HG02852 (cell line): ENCODE data around the gene CAMK2G.
A peak's percentile ranks its signal among the peaks of the same experiment; 100 is the strongest.

Experiments
- ATAC-seq: cut with Tn5 transposase; IDR thresholded peaks from one replicate; pipeline ENCODE4 v1.9.1; 2021; ENCODE audit warnings: mild to moderate bottlenecking, moderate library complexity; ENCODE audit not compliant: unreplicated experiment

CAMK2G gene

DNA sequence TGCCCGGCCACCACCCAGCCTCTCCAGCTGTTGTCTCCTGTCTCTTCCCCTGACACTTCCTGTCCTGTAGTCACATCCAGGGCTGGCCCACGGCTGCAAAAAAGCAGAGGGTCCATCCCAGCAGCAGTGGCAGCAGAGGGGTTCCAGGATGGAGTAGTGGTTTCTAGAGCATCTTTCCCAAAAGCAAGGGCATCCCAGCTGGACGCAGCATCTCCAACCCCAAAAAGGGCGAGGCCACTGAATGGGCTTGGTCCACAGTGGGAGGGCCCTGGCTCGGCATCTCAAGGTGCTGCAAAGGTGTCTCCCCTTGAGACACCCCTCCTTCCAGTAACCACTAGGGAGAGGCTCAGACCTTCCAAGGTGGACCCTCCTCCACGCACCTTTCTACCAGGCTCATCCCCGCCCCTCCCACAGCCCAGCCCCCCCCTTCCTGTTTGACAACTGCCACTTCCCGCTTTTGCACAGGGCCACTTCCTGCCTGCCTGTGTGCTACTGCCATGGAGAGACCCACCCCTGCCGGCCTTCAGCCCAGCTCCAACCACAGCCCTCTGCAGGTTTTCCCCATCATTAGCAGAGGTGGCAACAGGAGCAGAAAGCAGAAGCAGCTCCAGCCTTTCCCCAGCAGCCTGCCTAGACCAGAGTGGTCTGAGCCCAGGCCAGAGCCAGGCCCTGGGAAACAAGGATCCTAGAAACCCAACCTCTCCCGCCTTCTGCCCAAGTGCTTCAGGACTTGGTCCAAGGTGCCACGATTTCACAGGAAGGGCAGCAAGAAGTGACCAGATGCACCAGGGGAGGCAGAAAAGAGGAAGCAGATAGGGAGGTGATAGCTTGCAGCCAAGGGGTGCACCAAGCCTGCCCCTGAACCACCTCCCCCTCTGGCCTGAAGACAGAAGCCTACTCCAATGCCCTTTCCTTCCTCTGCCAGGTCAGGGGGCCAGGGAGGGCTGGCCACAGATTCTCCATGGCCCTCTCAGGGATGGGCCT lies 8.6 kb downstream of the CAMK2G start:
- peak; percentile 73 for ATAC-seq

DNA sequence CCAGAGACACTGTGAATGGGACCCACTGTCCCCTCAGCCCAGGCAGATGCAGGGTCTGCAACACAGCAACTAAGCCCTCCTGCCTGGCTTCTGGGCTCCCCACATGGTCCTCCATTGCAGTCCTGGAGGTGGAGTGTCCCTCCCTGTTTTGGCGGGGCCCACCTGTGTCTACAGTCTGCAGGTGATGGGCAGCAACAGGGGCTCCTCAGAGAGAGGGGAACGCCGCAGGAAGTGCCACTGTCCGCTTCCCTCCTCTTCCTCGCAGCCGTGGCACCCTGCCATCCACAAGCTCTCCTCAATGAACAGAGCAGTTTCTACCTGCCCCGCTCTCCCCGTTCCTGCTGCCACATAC lies 9.3 kb downstream of the CAMK2G start:
- ATAC-seq = no peak

DNA sequence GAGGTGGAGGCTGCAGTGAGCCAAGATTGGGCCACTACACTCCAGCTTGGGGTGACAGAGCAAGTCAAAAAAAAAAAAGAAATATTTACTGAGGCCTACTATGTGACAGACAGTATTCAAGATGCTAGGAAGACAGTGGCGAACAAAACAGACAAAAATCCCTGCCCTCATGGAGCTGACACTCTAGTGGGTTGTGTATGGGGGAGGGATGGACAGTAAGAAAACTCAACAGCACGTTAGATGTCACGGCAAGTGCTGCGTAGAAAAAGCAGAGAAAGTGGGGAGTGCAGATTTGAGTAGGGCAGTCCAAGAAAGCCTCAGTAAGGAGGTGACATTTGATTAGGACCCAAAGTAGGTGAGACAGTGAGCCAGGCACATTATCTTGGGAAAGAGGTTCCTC lies 10.1 kb downstream of the CAMK2G start:
- no peak for ATAC-seq

DNA sequence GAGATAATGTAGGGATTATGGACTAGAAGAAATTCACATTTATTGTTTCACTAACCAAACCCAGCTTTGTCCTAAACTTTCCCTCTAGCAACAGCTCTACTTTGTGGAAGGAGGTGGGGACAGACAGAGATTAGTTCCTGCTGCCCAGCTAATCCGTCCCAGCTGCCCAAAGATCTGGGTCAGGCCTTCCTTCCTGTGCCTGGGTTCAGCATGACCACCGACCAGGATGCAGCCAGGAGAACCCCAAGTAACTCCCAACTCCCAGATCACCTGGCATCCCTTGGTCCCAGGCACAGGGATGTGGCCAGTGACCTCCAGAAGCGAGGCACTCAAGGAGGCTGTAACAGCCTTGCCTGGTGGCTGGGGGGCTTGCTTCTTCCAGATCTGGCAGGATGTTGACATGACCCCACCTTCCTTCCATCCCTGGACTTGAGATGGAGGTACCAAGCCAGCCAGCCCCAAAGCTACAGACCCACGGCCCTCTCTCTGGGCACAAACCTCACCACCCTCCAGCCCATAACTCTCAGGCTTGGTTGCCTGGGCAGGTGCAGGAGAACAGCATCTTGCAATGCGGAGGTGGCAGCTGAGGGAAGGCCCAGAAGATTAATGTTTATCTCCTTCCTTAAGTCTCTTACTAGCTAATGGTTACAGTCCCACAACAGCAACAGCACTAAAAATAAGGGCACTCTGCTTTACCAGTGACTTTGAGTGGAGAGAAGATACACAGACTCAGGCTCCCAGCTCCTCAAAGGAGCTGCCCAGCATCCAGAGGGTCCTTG lies 11.1 kb downstream of the CAMK2G start:
- ATAC-seq = no peak

DNA sequence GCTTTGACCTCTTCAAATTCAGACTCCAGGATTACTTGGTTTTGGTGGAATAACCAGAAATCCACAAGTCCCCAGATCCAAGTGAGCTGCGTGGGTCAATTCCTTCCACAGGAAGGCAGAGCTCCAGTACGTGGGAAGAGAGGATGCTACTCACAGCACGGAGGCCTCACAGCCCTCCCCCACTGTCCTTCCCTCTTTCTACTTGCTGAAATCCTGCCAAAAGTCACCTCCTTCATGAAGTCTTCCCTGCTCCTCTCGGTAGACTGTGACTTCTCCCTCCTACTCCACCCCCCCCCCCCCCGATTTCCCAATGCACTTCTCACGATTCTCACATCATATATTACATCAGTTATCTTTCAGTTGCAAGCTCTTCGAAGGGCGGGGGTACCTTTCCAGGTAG lies 12.3 kb downstream of the CAMK2G start:
- ATAC-seq = no peak

DNA sequence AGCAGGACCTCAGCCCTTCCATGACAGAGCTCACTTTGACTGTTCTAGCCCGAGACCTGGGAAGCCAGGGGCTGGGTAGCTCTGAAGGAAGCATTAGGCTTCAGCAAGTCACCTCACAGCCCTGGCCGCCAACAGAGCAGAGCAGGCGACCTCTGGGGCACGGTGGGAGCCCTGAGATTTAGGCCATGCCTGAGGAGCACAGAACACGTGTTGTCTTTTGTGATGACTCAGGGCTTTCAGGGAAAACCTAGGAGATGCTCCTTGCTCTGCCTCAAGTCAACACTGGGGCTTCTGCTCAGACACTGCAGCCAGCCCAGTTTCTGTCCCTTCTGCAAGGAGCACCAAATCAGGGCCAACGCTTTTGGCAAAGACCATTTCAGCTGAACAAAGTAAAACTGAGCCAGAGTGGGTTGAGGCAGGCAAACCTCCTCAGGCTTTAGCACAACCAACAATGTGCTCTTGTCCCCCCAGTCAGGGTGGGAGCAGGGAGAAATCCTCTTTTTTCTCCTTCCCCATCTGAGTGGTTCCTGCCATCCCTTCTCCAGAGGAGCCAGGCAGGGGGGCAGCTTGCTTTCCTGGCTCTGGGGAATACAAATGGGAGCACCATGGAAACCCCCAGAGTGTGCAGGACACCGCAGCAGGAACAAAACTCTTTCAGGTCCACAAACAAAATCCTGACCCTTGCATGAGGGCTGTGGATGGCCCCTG lies 14.4 kb downstream of the CAMK2G start:
- no peak for ATAC-seq

DNA sequence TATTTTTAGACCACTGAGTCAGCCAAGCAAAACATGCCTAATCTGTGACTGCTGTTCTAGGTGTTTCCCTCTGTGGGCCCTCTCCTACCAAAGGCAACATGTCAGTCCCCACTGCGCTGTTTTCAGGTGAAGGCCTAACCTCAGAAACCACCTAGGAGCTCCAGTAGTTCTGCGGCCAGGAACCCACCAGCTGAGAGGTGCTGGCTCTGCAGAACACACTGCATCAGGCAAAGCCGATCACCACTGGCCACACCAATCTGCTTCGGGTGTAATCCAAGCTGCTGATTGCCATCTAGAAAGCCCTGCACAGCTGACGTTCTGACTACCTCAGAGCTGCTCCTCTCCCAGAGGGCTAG lies 14.9 kb downstream of the CAMK2G start:
- ATAC-seq = no peak

DNA sequence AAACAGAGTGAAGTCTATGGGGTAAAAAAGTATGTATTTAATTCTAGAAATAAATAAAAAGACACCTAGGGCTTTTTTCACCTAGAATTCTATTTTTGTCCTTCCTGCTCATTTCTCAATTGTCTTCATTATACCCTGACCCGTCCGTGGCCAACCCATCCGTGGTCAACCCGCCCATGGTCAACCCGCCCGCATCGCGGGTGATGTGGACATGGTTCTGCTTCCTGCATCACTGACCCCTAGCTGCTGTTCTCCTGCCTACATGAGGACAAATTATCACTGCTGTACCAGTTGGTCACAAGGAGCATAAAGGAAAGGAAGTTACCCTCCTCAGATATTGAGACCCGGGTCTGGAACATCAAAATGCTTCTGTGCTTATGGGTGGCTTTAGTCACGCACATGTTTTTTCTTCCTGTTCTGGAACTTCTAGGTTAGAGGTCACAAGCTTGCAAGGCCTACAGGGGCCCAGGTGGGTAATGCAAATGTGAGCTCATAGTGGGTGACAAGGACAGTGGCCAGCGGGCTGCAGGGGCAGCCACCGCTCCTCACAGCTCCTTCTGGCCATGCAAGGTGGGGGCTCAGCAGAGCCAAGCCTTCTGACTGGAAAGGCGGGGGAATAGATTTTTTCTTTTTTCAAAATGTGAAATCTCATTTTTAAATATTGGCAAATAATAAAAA lies 15.5 kb downstream of the CAMK2G start:
- no peak for ATAC-seq

DNA sequence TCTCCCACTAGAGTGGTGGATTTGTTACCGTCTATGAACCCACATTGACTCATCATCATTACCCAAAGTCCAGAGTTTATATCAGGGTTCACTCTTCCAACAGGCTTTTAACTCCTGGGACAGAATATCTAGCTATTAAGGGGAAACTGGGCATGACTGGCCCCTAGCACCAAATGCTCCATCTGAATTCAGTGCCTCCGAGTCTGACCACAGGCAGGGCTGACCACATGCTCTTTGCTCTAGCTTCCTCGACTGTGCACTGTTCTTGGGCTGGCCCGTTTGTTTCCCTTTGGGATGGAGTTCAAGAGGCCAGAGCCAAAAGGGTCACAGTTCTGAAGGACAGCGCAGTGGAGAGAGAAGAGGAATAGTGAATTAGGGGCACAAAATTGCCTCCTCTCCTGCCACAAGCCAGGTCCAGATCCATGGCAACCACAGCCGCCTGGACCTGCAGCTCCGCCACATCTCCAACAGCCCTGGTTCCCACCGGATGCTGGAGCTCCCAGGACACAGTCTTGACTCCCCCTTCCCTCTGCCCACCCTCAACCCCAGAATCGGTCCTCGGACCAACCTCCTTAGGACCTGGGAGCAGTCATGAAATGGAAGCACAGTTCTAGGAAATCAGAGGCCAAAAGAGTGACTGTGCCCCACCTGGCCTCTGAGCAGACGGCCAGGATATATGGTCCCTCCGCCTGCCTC lies 16.2 kb downstream of the CAMK2G start:
- ATAC-seq = no peak

DNA sequence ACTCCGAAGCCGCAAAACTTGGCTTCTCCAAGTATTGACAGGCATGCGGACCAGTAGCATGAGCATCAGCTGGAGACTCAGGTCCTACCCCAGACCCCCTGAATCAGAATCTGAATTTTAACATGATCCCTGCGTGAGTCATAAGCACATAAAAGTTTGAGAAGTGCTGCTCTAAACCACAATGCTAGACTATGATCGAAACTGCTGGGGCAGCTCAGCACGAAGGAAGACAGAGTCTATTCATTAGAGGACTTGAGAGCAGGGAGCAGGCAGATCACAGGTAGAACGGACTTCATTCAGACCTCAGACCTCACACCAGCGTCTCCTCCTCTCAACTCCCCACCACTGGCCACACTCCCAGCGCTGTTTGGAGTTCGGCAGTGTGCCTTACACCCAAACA lies 16.9 kb downstream of the CAMK2G start:
- peak; percentile 75 for ATAC-seq

DNA sequence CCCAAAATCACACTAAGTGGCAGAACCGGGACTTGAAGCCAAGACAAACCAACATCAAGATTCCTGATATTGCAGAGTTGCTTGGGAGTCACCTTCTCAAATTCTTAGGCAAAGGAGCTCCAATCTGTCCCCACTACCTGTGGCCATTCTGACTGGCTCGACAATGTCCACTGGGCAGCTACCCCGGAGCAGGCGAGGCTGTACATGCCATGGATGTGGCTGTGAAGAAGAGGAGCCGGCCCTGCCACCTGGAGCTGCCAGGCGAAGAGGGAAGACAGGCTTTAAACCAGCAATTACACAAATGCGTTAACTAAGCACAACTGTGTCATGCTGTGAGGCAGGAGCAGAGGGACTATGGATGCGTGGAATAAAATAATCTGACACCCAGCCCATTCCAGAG lies 18.1 kb downstream of the CAMK2G start:
- no peak for ATAC-seq

DNA sequence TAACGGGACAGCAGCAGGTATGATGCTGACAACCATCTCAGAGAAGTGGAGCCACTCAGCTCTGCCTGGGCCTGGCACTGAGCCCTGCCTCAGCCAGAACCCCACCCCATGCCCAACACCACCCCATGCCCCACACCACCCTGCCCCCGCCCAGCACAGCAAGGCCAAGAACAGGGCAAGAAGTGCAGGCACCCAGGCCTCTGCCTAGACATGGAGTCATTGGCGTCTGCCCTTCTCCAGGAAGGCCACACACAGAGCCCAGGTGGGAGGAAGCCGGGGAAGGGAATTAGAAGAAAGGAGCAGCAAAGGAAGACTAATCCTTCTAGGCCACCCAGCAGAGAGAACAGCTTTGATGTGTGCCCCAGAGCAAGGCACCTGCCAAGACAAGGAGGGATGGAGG lies 18.9 kb downstream of the CAMK2G start:
- no peak for ATAC-seq

DNA sequence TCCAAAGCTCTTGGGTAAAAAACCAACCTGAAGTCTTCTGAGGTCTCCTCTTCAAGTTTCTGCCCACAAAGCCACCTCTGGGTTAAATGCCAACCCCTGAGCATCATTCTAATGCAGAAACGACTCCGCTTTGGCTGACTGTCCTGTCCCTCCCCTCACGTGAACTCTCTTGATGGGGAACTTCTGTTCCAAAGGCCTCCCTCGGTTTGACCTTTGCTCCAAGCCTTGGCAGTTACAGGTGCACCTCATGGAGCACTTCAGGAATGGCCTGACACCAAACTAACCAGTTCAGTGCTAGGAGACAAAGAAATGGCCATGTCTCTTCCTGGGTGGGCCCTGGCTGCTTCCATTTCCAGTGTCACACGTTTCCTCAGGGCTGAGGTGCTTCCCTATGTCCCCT lies 20.0 kb downstream of the CAMK2G start:
- ATAC-seq = no peak

DNA sequence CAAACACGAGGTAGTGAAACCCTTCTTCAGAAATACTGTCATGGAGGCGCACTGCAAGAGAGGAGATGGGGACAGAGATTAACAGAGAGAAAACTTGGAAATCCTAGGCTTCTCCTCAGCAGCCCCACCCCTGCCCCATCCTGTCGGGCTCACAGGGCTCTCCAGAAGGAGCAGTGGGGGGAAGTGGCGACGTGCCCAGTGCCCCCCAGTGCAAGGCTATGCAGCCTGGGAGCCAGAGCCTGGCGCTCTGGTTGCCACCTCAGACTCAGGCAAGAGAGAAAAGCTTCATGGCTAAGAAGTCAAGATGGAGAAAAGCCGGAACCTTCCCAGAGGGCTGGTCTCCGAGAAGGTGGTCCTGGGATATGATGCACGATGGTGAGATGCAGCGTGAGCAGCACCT lies 21.2 kb downstream of the CAMK2G start:
- no peak for ATAC-seq

DNA sequence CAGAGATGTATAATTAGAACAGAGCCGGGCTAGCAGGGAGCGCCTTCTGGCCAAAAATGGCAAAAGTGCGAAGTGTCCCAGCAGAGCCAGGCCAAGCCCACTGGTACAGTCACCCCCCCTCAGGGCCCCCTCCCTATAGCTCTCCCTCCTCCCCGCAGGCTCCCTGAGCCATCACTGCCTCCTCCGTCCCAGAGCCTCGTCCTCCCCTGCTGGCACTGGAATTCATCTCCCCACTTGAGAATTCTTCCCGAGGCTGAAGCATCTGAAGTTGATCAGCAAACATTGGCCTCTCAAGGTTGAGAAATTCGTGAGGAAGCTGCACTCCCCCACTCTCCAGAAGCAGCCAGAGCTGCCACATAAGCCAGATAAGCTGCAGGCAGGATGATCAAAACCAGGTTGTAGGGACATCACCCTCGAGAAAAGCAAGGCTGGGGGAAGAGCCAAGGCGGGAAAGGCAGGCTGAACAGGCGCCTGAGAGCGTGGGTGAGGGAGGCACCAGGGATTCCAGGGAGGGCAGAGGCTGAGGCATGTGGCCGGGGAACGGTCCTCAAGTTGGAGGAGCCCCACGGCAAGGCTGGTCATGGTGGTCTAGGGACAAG lies 23.4 kb downstream of the CAMK2G start:
- no peak for ATAC-seq

DNA sequence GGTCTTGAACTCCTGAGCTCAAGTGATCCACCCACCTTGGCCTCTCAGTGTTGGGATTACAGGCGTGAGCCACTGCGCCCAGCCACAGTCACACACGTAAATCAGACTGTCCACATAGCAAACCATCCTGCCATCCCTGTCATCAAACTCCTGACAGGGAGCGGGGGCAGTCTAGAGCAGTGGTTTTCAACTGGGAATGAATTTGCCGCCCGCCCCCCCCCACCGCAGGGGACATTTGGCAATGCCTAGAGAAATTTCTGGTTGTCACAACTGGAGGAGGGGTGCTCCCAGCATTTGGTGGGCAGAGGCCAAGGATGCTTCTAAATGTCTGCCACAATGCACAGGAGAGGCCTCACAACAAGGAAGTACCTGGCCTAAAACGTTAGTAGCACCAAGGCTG lies 24.1 kb downstream of the CAMK2G start:
- no peak for ATAC-seq

DNA sequence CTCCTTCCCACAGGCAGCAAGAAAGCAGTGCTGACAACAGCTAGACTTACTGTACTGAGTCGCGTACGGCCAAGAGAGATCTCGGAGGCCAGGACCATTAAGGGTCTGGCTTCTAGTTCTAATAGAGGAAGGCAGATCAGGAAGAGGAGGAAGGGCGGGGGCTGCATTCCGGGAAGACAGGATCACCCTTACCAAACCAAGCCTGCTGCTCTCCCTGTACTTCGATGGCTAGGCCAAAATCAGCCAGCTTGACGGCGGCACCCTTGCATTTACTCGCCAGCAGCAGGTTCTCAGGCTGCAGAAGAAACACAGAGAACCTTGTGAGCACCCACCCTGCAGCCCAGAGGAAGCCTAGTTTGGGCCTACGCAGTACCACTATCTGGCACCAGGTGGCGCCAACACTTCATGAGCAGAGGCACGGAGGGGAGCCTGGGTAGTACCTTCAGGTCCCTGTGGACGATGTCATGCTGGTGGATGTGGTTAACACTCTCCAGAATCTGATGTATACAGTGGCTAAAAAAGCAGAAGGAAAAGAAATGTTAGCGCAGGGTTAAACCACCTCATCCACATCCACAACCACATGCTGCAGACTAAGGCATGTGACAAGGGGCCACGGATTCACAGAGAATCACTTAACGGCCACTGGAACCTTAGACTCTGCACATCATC lies 25.4 kb downstream of the CAMK2G start:
- ATAC-seq = peak; percentile 82

DNA sequence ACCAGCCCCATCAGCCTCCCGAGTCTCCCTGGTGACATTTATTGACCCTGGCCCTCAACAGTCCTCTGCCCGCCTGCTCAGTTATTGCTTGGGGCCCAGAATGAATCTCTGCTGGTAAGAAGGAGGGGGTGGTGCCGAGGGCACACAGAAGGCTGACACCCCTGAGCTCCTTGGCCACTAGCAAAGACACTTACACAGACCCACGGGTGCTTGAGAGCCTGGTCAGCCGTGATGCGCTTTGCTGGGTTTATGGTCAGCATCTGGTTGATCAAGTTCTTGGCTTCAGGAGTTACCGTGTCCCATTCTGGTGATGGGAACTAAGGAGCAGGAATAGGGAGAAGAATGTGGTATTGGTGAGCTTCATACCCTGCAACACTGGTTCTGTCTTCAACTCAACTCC lies 27.3 kb downstream of the CAMK2G start:
- no peak for ATAC-seq

DNA sequence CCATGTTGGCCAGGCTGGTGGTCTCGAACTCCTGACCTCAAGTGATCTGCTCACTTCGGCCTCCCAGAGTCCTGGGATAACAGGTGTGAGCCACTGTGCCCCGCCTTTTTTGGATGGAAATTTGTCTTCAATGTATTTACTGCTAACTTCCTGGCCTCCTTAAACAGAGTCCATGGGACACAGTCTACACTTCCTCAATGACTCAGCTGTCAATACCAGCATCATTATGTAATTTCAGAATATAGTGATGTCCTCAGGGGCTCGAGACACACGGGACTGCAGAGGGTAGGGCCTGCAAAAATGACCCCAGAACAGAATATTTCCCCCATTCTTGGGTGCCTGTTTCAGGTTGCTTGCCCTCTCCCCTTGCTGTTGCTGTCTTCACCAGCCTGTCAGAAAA lies 31.1 kb downstream of the CAMK2G start:
- no peak for ATAC-seq

DNA sequence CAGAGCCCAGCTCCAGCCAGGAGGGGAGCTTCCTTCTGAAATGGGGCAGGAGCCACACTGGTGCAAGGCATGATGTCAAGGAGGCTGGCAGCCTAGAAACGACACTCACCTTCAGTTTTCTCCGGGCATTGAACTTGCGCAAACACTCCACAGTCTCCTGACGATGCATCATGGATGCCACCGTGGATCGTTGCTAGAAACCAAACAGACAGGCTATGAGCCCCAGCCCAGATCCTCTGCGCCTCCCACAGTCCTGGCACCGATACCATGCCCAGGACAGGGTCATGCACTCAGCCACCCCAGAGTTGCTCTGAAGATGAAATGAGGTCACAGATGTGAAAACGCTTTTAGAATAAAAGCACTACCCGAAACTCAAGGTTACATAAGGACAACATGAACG lies 32.0 kb downstream of the CAMK2G start:
- ATAC-seq = no peak
